Measurements from ENCODE around the gene LAMC2. TPM values are rescaled to one million over a fixed set of nuclear protein-coding genes. Genes with fewer than 3 reads are reported as not detected.

The LAMC2 gene
- total RNA-seq, 1 donor from 2014 or later = not detected

DNA sequence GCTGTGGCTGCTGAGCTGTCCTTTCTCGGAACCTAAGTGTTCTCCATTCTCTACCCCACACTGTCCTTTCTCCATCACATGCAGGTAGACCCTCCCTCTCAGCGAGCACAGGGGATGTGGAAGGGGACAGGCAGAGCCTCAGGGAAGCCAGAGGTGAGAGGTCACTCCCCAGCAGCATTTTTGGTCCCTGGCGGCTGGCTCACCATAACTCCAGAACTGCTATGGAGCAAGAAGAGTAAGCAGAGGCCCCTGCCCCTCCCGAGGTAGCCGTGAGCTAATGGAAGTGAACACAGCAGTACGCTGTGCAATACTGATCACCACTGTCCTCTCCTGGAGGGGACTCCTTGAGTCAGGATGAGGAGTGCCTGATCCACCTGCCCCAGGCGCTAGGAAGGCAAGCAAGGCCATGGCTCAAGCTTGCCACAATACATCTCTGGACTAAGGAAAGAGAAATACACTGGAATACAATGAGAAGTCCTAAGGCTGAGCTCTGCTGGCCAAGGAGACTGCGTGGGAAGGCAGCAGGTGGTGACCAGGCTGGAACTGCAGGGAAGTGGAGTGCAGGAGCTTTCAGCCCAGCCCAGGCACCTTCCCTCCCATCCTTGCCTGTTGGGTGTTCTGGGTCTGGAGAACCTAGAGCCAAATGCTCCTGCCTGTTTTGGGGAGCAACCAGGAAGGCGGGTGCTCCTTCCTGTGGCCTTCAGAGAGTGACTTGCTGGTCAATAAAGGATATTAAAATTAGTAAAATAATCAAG lies 96.2 kb downstream of the LAMC2 start:
- Mint-ChIP-seq H3K4me3 (ENCODE audit: low read depth) (no peak overlapping the region), H3K36me3 (ENCODE audit: low read depth) (no peaks in the 10 kb centered on the region), H3K27me3 (ENCODE audit: low read depth) (peaks cover 2% of the 10 kb centered on the region), H3K27ac (no peak overlapping the region), H3K9me3 (no peaks in the 10 kb centered on the region), H3K4me1 (ENCODE audit: low read depth) (no peaks in the 10 kb centered on the region)
- intact Hi-C loops (cut with micrococcal nuclease) = loop anchor here (5.0 to 10.0 kb wide), 2 partner anchors 343 to 635 kb away; no protein-coding TSS in a partner anchor
- DNase-seq (ENCODE audit: low spot score) = no peak

DNA sequence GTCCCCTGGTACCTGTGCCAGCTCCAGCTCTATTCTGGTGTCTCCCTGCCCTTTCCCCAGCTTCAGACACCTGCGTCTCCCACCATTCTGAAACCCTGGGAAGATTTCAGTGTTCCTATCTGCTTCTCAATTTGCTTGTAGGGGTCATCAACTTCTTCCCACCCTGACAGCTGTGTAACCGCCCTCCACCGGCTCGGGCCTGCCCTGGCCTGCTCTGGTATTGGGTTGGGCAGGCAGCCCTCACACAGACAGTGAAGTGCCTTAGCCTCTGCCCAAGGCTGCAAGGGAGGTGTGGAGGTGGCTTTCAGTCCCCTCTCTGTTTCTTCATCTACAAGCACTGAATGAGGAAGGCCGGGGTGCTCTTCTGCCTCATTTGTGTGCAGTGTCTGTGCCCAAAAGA lies 97.2 kb downstream of the LAMC2 start:
- no peak for DNase-seq (ENCODE audit: low spot score)
- H3K4me3 Mint-ChIP-seq (ENCODE audit: low read depth) = no peak overlapping the region
- H3K27me3 Mint-ChIP-seq (ENCODE audit: low read depth) = peaks cover 2% of the 10 kb centered on the region
- H3K9me3 Mint-ChIP-seq = no peaks in the 10 kb centered on the region
- H3K27ac Mint-ChIP-seq = no peak overlapping the region
- no peaks in the 10 kb centered on the region for H3K4me1 Mint-ChIP-seq (ENCODE audit: low read depth)
- H3K36me3 Mint-ChIP-seq (ENCODE audit: low read depth) = no peaks in the 10 kb centered on the region
- intact Hi-C loops (cut with micrococcal nuclease) = loop anchor here (5.0 to 10.0 kb wide), 2 partner anchors 342 to 634 kb away; no protein-coding TSS in a partner anchor

DNA sequence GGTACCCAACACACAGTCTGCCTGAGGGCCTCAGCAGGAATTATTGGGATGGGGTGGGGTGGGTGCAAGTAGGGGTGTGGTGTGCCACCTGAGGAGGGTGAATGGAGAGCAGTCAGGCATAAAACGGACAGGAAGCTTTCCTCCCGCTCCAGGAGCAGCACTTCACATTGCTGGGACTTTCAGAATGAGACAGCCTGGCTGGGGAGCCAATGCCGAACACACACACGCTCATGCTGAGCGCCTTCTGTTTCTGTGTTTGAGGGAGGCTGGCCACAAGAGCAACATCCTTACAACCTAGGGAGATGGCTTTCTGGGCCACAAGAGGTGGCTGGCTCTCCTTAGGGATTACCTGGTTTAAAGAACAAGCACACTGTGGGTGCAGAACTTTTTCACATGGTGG lies 98.0 kb downstream of the LAMC2 start:
- H3K4me3 Mint-ChIP-seq (ENCODE audit: low read depth) = no peak overlapping the region
- DNase-seq (ENCODE audit: low spot score) = no peak
- no peaks in the 10 kb centered on the region for H3K36me3 Mint-ChIP-seq (ENCODE audit: low read depth)
- H3K4me1 Mint-ChIP-seq (ENCODE audit: low read depth) = no peaks in the 10 kb centered on the region
- H3K27ac Mint-ChIP-seq = no peak overlapping the region
- intact Hi-C loops (cut with micrococcal nuclease) = loop anchor here (5.0 to 10.0 kb wide), 2 partner anchors 341 to 633 kb away; no protein-coding TSS in a partner anchor
- H3K9me3 Mint-ChIP-seq = no peaks in the 10 kb centered on the region
- H3K27me3 Mint-ChIP-seq (ENCODE audit: low read depth) = peaks cover 2% of the 10 kb centered on the region

DNA sequence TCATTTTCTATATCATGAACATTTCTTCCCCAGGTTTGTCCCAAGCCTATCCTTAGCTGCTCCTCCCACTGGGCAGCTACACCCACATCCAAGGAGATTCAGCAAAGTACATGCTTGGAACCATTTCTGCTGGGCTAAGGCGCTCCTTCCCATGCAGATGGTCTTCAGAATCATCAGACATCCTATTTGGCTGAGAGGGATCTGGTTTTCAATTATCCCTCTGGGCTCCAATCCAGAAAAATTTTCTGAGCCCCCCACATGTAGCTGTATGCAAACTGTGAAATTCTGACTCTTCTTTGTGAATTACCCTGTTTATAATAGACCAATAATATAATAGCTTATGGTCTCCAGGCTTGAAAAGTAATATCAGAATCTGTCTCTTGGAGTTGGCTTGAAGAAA lies 99.2 kb downstream of the LAMC2 start:
- intact Hi-C loops (cut with micrococcal nuclease) = loop anchor here (10.0 kb wide), 1 partner anchor 340 kb away; no protein-coding TSS in a partner anchor
- H3K27ac Mint-ChIP-seq = no peak overlapping the region
- H3K4me1 Mint-ChIP-seq (ENCODE audit: low read depth) = no peaks in the 10 kb centered on the region
- H3K9me3 Mint-ChIP-seq = no peaks in the 10 kb centered on the region
- H3K4me3 Mint-ChIP-seq (ENCODE audit: low read depth) = no peak overlapping the region
- DNase-seq (ENCODE audit: low spot score) = no peak
- no peaks in the 10 kb centered on the region for H3K36me3 Mint-ChIP-seq (ENCODE audit: low read depth)
- peaks cover 2% of the 10 kb centered on the region for H3K27me3 Mint-ChIP-seq (ENCODE audit: low read depth)

DNA sequence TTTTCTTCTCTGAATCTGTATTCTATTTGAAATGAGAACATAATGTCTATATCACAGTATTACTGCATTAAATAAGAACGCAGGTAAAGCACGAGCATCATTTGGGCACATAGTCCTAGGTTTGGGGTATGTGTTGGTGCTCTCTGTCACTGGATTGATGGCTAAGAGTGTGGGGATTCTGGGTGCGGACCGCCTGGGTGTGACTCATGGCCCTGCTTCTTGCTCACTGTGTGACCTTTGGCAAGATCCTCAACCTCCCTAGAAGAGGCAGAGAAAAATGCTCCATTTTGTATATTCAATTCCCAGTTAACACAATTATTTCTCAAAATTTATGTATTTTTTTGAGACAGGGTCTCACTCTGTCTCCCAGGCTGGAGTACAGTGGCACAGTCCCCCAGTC lies 99.7 kb downstream of the LAMC2 start:
- DNase-seq (ENCODE audit: low spot score) = no peak
- Mint-ChIP-seq H3K36me3 (ENCODE audit: low read depth) (no peaks in the 10 kb centered on the region), H3K27me3 (ENCODE audit: low read depth) (peaks cover 2% of the 10 kb centered on the region), H3K9me3 (no peaks in the 10 kb centered on the region), H3K4me1 (ENCODE audit: low read depth) (no peaks in the 10 kb centered on the region), H3K4me3 (ENCODE audit: low read depth) (no peak overlapping the region), H3K27ac (no peak overlapping the region)
- intact Hi-C loops (cut with micrococcal nuclease) = loop anchor here (10.0 kb wide), 1 partner anchor 339 kb away; no protein-coding TSS in a partner anchor

DNA sequence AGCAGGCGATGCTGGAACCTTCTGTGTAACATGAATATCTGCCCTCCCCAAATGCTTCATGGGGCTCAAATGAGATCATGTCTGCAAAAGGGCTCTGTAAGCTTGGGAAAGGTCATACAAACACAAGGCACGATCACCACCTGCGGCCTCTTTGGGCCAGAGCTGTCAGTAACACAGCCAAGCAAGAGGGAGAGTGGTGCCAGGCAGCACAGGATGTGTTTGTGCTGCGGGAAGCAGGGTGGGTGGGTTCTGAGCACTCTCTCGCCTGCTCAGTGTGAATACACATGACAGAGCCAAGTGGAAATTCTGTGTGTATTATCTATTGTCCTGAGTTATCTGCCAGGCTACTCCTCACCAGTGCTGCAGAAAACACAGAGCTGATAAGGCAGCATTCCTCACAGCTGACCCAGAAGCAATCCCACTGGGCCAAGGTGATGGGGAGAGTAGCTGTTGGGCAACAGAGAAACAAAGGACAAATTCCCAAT lies 101.2 kb downstream of the LAMC2 start:
- Mint-ChIP-seq H3K36me3 (ENCODE audit: low read depth) (no peaks in the 10 kb centered on the region), H3K9me3 (no peaks in the 10 kb centered on the region), H3K4me3 (ENCODE audit: low read depth) (no peak overlapping the region), H3K27me3 (ENCODE audit: low read depth) (peaks cover 2% of the 10 kb centered on the region), H3K4me1 (ENCODE audit: low read depth) (no peaks in the 10 kb centered on the region), H3K27ac (no peak overlapping the region)
- DNase-seq (ENCODE audit: low spot score) = no peak
- intact Hi-C loops (cut with micrococcal nuclease) = loop anchor here (10.0 kb wide), 1 partner anchor 338 kb away; no protein-coding TSS in a partner anchor

DNA sequence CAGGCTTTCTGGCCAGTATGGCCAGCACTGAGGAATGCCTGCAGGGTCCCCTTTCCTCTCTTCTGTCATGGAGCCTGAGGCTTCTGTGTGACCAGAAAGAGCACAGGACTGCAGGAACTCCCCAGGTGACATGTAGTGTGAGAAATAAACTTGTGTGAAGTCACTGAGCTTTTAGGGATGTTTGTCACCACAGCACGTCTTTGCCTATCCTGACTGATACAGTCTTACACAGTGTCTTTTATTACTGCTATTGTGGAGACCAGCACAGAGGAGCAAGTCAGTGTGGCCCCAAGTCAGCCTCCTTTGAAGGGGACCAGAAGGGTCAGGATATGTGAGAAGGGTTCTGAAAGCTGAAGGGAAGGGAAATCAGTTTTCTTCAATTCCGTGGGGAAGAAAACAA lies 102.5 kb downstream of the LAMC2 start:
- Mint-ChIP-seq H3K27me3 (ENCODE audit: low read depth) (peaks cover under 1% of the 10 kb centered on the region), H3K4me3 (ENCODE audit: low read depth) (no peak overlapping the region), H3K36me3 (ENCODE audit: low read depth) (no peaks in the 10 kb centered on the region), H3K27ac (no peak overlapping the region), H3K4me1 (ENCODE audit: low read depth) (no peaks in the 10 kb centered on the region), H3K9me3 (no peaks in the 10 kb centered on the region)
- intact Hi-C loops (cut with micrococcal nuclease) = loop anchor here (10.0 kb wide), 1 partner anchor 336 kb away; no protein-coding TSS in a partner anchor
- no peak for DNase-seq (ENCODE audit: low spot score)

DNA sequence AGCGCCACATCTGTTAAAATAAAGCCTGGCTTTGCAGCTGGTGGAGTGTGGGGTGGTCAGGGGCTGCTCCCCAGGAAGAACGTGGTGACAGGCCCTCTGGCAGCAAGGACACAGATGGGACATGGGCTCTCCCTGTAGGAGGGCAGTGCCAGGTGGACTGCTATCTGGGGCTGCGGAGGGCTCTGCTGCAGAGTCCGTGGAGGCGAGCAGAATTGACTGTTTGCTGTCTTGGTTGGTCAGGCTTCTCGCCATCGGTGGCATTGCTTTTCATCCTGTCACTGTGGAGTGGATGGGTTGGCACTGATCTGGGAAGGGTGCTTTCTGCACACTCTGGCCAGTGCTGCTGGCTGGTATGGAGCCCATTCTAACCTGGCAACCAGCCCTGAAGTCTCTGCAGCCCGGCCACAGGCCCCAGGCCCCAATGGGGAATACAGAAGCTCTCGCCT lies 103.0 kb downstream of the LAMC2 start:
- H3K4me3 Mint-ChIP-seq (ENCODE audit: low read depth) = no peak overlapping the region
- H3K36me3 Mint-ChIP-seq (ENCODE audit: low read depth) = no peaks in the 10 kb centered on the region
- intact Hi-C loops (cut with micrococcal nuclease) = loop anchor here (10.0 kb wide), 1 partner anchor 336 kb away; no protein-coding TSS in a partner anchor
- no peaks in the 10 kb centered on the region for H3K4me1 Mint-ChIP-seq (ENCODE audit: low read depth)
- H3K27me3 Mint-ChIP-seq (ENCODE audit: low read depth) = no peaks in the 10 kb centered on the region
- no peak for DNase-seq (ENCODE audit: low spot score)
- H3K27ac Mint-ChIP-seq = no peak overlapping the region
- H3K9me3 Mint-ChIP-seq = no peaks in the 10 kb centered on the region

DNA sequence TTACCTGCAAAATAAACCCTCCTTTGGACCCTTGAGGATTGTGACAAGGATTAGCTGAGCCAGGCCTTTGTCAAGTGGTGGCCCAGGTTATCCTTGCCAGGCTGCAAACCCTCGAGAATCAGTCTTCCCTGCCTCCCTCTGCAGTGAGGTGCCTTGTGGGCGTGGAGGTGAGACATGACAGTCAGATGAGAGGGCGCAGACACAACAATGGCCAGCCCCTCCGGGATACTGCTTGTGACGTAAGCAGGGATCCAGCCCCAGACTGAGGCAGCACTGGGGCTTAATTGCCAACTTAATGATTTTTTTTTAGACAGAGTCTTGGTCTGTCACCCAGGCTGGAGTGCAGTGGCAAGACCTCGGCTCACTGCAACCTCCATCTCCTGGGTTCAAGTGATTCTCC lies 104.6 kb downstream of the LAMC2 start:
- Mint-ChIP-seq H3K27me3 (ENCODE audit: low read depth) (peaks cover 1% of the 10 kb centered on the region), H3K36me3 (ENCODE audit: low read depth) (no peaks in the 10 kb centered on the region), H3K4me1 (ENCODE audit: low read depth) (no peaks in the 10 kb centered on the region), H3K4me3 (ENCODE audit: low read depth) (no peak overlapping the region), H3K9me3 (no peaks in the 10 kb centered on the region), H3K27ac (no peak overlapping the region)
- intact Hi-C loops (cut with micrococcal nuclease) = no loop called here
- DNase-seq (ENCODE audit: low spot score) = no peak

DNA sequence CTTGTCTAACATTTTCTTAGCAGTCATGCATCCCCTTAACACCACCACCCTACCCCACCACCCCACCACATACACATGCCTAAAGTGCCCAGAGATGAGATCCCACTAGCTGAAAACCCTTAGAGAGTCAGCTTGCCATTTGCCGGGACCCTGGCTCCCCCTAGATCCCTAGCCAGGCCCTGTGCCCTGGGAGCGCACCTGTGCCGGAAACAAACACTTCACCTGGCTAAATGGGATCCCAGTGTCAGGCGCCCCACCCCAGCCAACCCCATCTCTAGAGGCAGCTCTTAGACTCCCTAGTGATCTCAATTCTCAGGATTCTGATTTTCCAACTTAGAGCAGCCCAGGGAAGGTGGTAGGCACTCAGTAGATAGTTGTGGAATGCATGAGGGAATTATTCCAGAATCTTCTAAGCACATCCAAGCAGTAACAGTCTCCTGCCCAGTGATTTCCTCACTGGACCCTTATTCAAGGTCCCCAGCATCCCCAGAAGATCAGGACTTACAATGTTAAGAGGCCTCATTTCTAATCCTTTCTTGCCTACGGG lies 105.2 kb downstream of the LAMC2 start:
- Mint-ChIP-seq H3K4me3 (ENCODE audit: low read depth) (no peak overlapping the region), H3K4me1 (ENCODE audit: low read depth) (no peaks in the 10 kb centered on the region), H3K27ac (no peak overlapping the region), H3K9me3 (no peaks in the 10 kb centered on the region), H3K36me3 (ENCODE audit: low read depth) (no peaks in the 10 kb centered on the region), H3K27me3 (ENCODE audit: low read depth) (peaks cover 1% of the 10 kb centered on the region)
- no peak for DNase-seq (ENCODE audit: low spot score)
- intact Hi-C loops (cut with micrococcal nuclease) = no loop called here

DNA sequence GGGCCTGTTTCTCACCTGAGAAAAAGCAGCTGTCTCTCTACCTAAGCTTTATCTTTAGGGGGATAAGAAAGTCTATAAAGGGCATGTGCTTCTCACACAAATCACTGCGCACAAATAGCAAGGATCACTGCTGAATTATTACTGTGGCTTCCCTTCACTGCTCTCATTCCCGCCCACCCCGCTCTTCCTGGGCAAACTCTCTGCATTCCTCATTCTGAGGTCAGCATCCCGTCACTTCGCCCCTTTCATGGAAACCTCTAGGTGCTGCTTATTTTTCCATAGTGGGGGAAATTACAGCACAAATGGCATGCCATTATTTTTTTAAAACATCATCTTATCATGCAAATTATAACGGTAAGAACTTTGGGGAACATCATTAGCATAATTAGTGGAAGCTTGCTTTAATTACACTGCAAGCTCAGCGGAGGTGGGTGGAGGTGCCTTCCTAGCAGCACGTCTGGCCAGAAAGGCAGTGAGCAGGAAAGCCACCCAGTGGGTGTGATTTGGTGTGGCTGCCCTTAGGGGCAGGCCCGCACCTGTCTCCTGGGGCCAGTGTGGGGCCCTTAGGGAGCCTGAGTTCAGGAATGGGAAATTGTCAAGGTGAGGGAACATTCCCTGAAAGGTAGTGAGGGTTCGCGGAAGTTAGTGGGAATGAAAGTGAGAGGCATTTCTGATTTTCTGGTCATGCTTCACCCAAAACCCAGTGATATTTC lies 105.9 kb downstream of the LAMC2 start:
- no peak for DNase-seq (ENCODE audit: low spot score)
- Mint-ChIP-seq H3K9me3 (no peaks in the 10 kb centered on the region), H3K4me1 (ENCODE audit: low read depth) (no peaks in the 10 kb centered on the region), H3K4me3 (ENCODE audit: low read depth) (no peak overlapping the region), H3K27ac (no peak overlapping the region), H3K27me3 (ENCODE audit: low read depth) (peaks cover 1% of the 10 kb centered on the region), H3K36me3 (ENCODE audit: low read depth) (no peaks in the 10 kb centered on the region)
- intact Hi-C loops (cut with micrococcal nuclease) = no loop called here

DNA sequence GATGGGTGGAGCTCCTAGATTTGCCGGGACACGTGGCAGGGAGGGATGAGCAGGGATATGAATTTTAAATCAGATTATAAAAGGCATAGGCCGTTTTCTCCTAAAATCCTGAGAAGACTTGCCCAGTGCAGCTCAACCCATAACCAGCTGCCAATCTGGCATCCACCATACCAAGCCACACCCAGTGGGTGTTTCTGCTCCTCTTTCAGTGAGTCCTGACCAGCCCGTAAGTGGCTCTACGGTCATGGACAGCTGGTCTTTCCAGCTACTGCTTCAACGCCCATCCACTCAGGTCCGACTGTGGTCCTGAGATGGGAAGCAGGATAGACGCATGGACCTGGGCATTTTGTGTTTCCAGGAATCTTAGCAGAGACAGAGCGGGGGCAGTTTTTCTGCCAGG lies 107.2 kb downstream of the LAMC2 start:
- no peak overlapping the region for H3K27ac Mint-ChIP-seq
- H3K9me3 Mint-ChIP-seq = no peaks in the 10 kb centered on the region
- H3K36me3 Mint-ChIP-seq (ENCODE audit: low read depth) = no peaks in the 10 kb centered on the region
- DNase-seq (ENCODE audit: low spot score) = no peak
- H3K4me1 Mint-ChIP-seq (ENCODE audit: low read depth) = no peaks in the 10 kb centered on the region
- no peak overlapping the region for H3K4me3 Mint-ChIP-seq (ENCODE audit: low read depth)
- intact Hi-C loops (cut with micrococcal nuclease) = no loop called here
- peaks cover 5% of the 10 kb centered on the region for H3K27me3 Mint-ChIP-seq (ENCODE audit: low read depth)
